Heart left ventricle (tissue), 16 donors: ENCODE measurements around the gene BTG1. TPM values are rescaled to one million over a fixed set of nuclear protein-coding genes. Genes with fewer than 3 reads are reported as not detected.

ENCODE experiments used
- ATAC-seq, 4 donors: fragments of 200-7000 bp; cut with Tn5 transposase; one replicate each; pipeline ENCODE4 v1.9.1; 2020 to 2022; ENCODE audit warnings: moderate library complexity in 4 of 4, mild to moderate bottlenecking in 3 of 4, moderate number of reproducible peaks in 1 of 4
- DNase-seq, 5 donors: peaks; one replicate each; pipeline ENCODE4 v3.0.0-alpha.2; 2020
- H3K27ac ChIP-seq, 12 donors: fragments of 200-600 bp; sonication (generic) in 4 of 12; one replicate each; pipeline versions ENCODE4 v1.5.0 to v1.8.0; 2016 to 2022; ENCODE audit warnings: mild to moderate bottlenecking in 2 of 12
- H3K27me3 ChIP-seq, 9 donors: fragments of 200-600 bp; sonication (generic) in 2 of 9; one replicate each; pipeline versions ENCODE4 v1.5.1 to v1.8.0; 2016 to 2022; ENCODE audit warnings: mild to moderate bottlenecking in 3 of 9
- H3K36me3 ChIP-seq, 9 donors: fragments of 200-600 bp; sonication (generic) in 2 of 9; one replicate each; pipeline versions ENCODE4 v1.5.0 to v1.8.0; 2018 to 2022; ENCODE audit warnings: mild to moderate bottlenecking in 2 of 9
- H3K4me1 ChIP-seq, 12 donors: fragments of 200-600 bp; sonication (generic) in 4 of 12; one replicate each; pipeline versions ENCODE4 v1.5.0 to v1.8.0; 2016 to 2022; ENCODE audit warnings: mild to moderate bottlenecking in 3 of 12
- H3K4me3 ChIP-seq, 12 donors: fragments of 200-600 bp; sonication (generic) in 4 of 12; one replicate each; pipeline versions ENCODE4 v1.5.0 to v1.8.0; 2017 to 2022; ENCODE audit warnings: mild to moderate bottlenecking in 9 of 12, moderate library complexity in 4 of 12
- H3K9me3 ChIP-seq, 12 donors: fragments of 200-600 bp; sonication (generic) in 4 of 12; one replicate each; pipeline versions ENCODE4 v1.5.0 to v1.8.0; 2016 to 2022; ENCODE audit warnings: mild to moderate bottlenecking in 1 of 12
- POLR2A ChIP-seq, 2 donors: fragments of 450-650 bp; IDR thresholded peaks; one replicate each; pipeline ENCODE4 v1.6.1; 2017; ENCODE audit warnings: antibody characterized with exemption in 2 of 2, mild to moderate bottlenecking in 2 of 2, moderate library complexity in 2 of 2
- WGBS, 4 donors: extraction: QIAGEN DNeasy Blood & Tissue Kit in 2 of 4; methylation state at CpG; one replicate each; pipeline versions ENCODE4 v1.1.5 to v1.1.7; 2013 to 2018; 5-methylcytosine and 5-hydroxymethylcytosine counted together
- intact Hi-C, 10 donors: fragments of 100-400 bp; cut with DNase I; formaldehyde crosslinking; loops; one replicate each; pipeline versions ENCODE4 v1.11.1 to v1.14.2; 2022
- polyA plus RNA-seq, 2 donors: library from polyadenylated mRNA; stranded (reverse); fragments of 200-250 nt; gene quantifications; one replicate each; pipeline ENCODE4 v1.2.3, GENCODE V29; 2013
- total RNA-seq, 9 donors: library from RNA; depleted of rRNA in 2 of 9; stranded (reverse); fragments of >200 nt in 2 of 9; fragmentation: NEBNext Ultra II Directional in 3 of 9; extraction: Animal tissue kit (Norgen Biotek cat#: 25700) in 3 of 9; gene quantifications; one replicate each; pipeline versions ENCODE4 v1.1.0 to v1.2.4, GENCODE V29; 2016 to 2023
- TF ChIP-seq, protein P1 (sequence below), 12 donors: fragments of 200-600 bp; sonication (generic) in 4 of 12; IDR thresholded peaks; one replicate each; pipeline versions ENCODE4 v1.5.0 to v1.8.0; 2018 to 2022; ENCODE audit warnings: antibody characterized with exemption in 12 of 12, mild to moderate bottlenecking in 5 of 12
- donor health status: ischemic (EF 13 %, LVEDD 7.1; RV severe dilation, severe dysfunction).
- donor health status: healthy with polysubstance abuse.
- donor health status: DM: no; HTN: yes; CAD: no.
- donor health status: DM: no; HTN: no; CAD: no.
- donor health status: ischemic (EF 25% LVEDD 6.9; RV normal size, moderate dysfunction).
- donor health status: ischemic (EF 25% LVEDD 5.7; RV mildly dilated, moderate dysfunction).
- donor health status: healthy.
- donor health status: DM: yes; HTN: yes; CAD: no.
- donor health status: ischemic (EF 35%, LVEDD 5.7; RV mildly dilated, moderate dysfunction).
- donor health status: nonischemic (EF 11% LVEDD 7.7; RV severe dilation, severe dysfunction).
- donor health status: DM: yes; HTN: yes; CAD: no.
- donor health status: PGD.
- donor health status: ischemic (EF 29% LVEDD 5.4; RV normal size, mild dysfunction).
- donor health status: nonischemic (EF 23%, LVEDD 6.1; RV moderate dilation, normal function).

The BTG1 gene
- total and polyA plus RNA-seq, 11 donors: 20.5 to 120 (median 56.3) TPM

DNA sequence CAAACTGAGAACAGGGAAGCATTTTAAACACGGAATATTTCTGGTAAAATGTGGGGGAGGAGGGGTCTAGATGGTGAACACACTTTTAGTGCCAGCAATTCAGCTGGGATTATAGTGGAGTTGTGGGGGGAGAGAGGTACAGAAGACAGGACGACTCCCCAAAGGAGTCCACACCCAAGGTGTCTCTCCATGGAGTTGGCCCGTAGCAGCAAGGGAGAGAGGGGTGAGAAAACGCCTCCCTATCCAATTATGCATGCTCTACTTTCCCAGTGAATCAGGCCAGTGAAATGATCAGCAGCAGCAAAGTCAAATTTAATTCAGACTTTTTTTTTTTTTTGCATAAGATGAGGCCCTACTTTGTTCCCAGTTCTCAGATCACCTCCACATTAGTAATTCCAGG is 38.6 kb downstream of the BTG1 start:
- no peaks in the 10 kb centered on the region for H3K36me3 ChIP-seq
- DNase-seq (no peak), ATAC-seq (no peak)
- H3K4me3 ChIP-seq: no peak overlapping the region
- peaks cover 0 to 29% (median 0%) of the 10 kb centered on the region in 12 donors for H3K4me1 ChIP-seq
- intact Hi-C loops: no loop called here
- WGBS, 4 donors: 78 to 91% (median 86%) methylated on average over 4 of the region's 4 CpGs
- no peaks in the 10 kb centered on the region for H3K27me3 ChIP-seq
- TF ChIP-seq POLR2A (IDR thresholded peaks at IDR 0.05): no peak
- TF ChIP-seq, protein P1, sequence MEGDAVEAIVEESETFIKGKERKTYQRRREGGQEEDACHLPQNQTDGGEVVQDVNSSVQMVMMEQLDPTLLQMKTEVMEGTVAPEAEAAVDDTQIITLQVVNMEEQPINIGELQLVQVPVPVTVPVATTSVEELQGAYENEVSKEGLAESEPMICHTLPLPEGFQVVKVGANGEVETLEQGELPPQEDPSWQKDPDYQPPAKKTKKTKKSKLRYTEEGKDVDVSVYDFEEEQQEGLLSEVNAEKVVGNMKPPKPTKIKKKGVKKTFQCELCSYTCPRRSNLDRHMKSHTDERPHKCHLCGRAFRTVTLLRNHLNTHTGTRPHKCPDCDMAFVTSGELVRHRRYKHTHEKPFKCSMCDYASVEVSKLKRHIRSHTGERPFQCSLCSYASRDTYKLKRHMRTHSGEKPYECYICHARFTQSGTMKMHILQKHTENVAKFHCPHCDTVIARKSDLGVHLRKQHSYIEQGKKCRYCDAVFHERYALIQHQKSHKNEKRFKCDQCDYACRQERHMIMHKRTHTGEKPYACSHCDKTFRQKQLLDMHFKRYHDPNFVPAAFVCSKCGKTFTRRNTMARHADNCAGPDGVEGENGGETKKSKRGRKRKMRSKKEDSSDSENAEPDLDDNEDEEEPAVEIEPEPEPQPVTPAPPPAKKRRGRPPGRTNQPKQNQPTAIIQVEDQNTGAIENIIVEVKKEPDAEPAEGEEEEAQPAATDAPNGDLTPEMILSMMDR (IDR thresholded peaks at IDR 0.05): no peak
- no peaks in the 10 kb centered on the region for H3K9me3 ChIP-seq
- no peak overlapping the region for H3K27ac ChIP-seq

DNA sequence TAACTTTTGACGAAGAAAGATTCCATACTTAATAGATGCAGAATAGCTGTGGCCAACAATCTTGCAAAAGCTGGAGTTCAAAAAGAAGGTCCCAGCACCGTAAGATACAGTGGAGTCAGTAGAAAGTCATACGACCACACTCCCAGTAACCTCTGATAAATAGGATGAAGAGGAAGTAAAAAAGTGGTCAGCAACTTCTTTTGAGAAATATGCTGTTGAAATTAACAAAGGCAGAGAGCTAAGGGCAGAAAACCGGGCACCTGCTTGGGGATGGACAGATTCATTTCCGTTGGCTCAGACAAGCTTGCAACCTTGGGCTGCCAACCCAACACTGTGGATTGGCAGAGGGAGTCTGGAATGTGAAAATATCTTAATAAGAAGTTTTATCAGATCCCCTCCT is 40.0 kb downstream of the BTG1 start:
- H3K27me3 ChIP-seq: no peaks in the 10 kb centered on the region
- TF ChIP-seq, protein P1 (IDR thresholded peaks at IDR 0.05): no peak
- no peak for TF ChIP-seq POLR2A (IDR thresholded peaks at IDR 0.05)
- no peaks in the 10 kb centered on the region for H3K36me3 ChIP-seq
- intact Hi-C loops: no loop called here
- ATAC-seq: no peak
- WGBS, 4 donors: 86 to 89% (median 87%) methylated on average over 5 of the region's 5 CpGs
- peaks cover 0 to 29% (median 0%) of the 10 kb centered on the region in 12 donors for H3K4me1 ChIP-seq
- H3K27ac ChIP-seq: no peak overlapping the region
- no peak overlapping the region for H3K4me3 ChIP-seq
- DNase-seq: no peak
- no peaks in the 10 kb centered on the region for H3K9me3 ChIP-seq

DNA sequence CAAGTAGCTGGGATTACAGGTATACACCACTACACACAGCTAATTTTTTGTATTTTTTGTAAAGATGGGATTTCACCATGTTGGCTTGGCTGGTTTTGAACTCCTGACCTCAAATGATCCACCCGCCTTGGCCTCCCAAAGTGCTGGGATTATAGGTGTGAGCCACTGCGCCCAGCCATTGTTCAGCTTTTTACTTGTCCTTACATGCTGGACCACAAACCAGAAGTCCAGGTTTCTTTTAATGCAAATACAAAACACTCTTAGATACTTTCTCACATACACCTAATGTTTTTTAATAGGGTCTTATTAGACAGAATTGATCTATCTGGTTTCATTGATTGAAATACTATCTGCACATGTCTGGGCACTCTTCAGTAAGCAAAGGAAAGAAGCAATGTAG is 40.5 kb downstream of the BTG1 start:
- Histone ChIP-seq H3K36me3 (no peaks in the 10 kb centered on the region), H3K4me1 (peaks cover 0 to 23% (median 0%) of the 10 kb centered on the region in 12 donors), H3K9me3 (no peaks in the 10 kb centered on the region), H3K27ac (no peak overlapping the region), H3K27me3 (no peaks in the 10 kb centered on the region), H3K4me3 (no peak overlapping the region)
- no peak for DNase-seq
- no peak for TF ChIP-seq POLR2A (IDR thresholded peaks at IDR 0.05)
- TF ChIP-seq, protein P1 (IDR thresholded peaks at IDR 0.05): no peak
- 73 to 100% (median 99%) methylated on average over 2 of the region's 2 CpGs for WGBS, 4 donors
- no peak for ATAC-seq
- intact Hi-C loops: no loop called here

DNA sequence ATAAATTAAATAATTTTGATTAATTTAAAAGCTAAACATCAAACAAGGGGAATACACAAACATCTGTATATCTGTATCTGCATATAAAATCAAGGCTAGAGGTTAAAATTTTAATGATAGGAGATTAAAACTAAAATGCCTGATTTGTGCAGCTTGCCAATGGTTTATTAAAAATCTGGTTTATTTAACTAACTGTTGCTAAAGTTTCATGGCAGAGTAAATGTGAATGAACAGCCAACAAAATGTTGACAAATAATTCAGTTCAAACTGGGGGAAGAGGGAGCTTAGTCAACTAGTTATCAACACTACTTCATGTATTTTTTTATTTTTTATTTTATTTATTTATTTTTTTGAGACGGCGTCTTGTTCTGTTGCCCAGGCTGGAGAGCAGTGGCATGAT is 43.0 kb downstream of the BTG1 start:
- H3K4me3 ChIP-seq: no peak overlapping the region
- DNase-seq (no peak), ATAC-seq (no peak)
- no peak for TF ChIP-seq POLR2A (IDR thresholded peaks at IDR 0.05)
- TF ChIP-seq, protein P1 (IDR thresholded peaks at IDR 0.05): no peak
- no peak overlapping the region for H3K27ac ChIP-seq
- 91 to 98% (median 95%) methylated on average over 2 of the region's 2 CpGs for WGBS, 4 donors
- H3K36me3 ChIP-seq: no peaks in the 10 kb centered on the region
- intact Hi-C loops: no loop called here
- H3K27me3 ChIP-seq: no peaks in the 10 kb centered on the region
- no peaks in the 10 kb centered on the region for H3K9me3 ChIP-seq
- peaks cover 0 to 19% (median 0%) of the 10 kb centered on the region in 12 donors for H3K4me1 ChIP-seq
